Measurements from ENCODE around the gene IL3.

Gene IL3, protein sequence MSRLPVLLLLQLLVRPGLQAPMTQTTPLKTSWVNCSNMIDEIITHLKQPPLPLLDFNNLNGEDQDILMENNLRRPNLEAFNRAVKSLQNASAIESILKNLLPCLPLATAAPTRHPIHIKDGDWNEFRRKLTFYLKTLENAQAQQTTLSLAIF

DNA sequence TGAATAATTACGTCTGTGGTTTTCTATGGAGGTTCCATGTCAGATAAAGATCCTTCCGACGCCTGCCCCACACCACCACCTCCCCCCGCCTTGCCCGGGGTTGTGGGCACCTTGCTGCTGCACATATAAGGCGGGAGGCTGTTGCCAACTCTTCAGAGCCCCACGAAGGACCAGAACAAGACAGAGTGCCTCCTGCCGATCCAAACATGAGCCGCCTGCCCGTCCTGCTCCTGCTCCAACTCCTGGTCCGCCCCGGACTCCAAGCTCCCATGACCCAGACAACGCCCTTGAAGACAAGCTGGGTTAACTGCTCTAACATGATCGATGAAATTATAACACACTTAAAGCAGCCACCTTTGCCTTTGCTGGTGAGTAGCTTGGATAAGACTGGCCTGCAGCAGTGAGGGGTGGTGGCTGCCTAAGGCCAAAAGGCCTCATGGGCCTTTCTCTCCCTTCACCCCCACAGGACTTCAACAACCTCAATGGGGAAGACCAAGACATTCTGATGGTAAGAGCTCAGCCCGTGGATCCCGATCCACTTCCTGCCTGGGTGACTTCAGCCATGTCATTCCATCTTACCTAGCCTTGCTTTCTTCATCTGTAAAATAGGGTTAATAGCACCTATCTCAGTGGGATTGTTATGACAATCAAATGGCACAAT is at the start of gene IL3:
Gene IL3, plus strand, starts transcription at position 155 of the 661 bp plus-strand sequence. Its CDS starts 52 bp downstream, at position 207.
- DNase-seq, result no peak

DNA sequence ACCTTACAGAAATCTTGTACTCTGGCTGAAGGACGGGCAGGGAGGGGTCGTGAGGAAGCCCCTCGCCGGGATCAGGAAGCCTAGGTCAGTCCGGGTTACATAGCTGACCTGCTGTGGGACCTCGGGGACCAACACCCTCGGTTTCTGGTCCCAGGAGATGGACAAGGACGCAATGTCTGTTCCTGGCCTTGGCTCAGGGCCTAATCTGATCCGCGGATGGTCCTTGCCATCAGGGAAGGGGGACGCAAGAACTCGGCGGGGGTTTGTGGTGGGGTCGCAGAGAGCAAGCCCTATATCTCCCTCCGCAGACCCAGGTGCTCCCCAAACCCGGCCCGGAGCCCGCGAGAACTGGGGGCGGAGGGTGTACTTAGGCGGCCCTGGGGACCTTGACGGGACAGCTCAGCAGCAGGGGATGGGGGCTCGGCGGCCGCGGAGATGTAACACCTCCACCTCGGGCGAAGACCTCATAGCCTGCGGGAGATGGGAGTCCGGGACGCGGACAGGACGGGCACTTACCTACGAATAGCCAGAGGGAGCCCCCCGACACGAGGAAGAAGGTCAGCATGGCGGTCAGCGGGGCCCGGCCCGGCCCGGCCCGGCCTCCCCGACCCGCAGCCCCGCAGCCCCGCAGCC is 49.4 kb upstream of the IL3 start:
- DNase-seq, result no peak

DNA sequence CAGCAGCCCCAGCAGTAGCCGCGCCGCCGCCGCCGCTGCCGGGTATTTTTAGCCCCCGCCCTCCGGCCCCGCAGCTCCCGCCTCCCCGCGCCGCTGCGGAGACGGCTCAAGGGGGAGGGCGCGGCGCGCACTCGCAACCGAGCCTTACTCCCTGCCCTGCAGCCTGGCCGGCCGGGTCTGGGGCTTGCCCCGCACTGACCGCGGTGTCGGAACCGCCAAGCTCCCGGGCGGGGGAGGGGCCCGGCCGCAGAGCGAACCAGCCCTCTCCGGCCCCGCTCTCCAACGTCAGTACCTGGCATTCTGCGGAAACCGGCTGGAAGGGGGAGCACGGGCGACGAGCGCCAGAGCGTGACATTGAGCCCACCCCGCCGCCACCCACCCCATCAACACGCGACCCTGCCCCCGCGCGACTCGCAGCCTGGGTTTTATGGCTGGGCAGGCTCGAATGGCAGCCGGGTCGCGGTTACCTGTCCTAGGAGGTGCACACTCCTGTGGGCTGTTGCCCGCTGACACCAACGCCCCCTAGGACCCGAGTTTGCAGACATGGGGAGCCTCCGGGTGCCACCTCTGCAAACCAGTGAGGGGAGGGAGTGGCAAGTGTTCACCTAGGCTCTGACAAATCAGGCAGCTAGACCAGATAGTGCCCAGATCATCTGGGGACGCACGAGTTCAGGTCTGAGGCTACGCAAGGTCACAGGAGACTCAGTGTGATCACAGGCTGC is 48.7 kb upstream of the IL3 start, which contains the start of gene ACSL6:
Gene ACSL6, minus strand, starts transcription at position 37 of the 722 bp plus-strand sequence. CDS start 105 bp downstream, outside the sequence.
- DNase-seq, result peak; percentile 58

DNA sequence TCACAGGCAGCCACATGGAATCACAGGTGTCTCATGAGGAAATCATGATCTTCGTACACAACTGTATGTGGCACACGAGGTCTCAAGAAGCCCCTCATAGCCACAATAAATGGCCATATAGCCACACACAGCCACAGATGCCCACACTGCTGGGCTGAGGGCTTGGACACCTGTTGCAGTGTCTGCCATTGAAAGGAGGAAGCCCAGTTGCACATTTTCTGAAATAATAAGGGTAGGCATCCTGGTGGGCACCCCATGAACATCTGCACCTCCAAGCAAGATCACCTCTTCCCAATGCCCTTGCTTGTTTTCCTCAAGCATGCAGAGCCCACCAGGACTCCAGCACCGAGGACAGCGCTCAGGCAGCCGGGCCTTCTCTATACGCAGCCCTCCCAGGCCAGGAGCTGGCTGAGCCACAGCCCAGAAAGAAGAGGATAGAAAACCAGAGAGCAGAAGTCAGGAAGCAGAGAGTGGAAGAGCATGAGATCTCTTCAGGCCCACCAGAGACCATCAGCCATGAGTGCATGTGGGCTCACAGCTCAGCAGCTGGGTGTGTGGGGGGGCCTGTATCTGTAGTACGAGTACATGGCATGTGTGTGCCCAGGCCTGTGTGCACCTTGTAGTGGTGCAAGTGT is 48.0 kb upstream of the IL3 start:
- no peak for DNase-seq

DNA sequence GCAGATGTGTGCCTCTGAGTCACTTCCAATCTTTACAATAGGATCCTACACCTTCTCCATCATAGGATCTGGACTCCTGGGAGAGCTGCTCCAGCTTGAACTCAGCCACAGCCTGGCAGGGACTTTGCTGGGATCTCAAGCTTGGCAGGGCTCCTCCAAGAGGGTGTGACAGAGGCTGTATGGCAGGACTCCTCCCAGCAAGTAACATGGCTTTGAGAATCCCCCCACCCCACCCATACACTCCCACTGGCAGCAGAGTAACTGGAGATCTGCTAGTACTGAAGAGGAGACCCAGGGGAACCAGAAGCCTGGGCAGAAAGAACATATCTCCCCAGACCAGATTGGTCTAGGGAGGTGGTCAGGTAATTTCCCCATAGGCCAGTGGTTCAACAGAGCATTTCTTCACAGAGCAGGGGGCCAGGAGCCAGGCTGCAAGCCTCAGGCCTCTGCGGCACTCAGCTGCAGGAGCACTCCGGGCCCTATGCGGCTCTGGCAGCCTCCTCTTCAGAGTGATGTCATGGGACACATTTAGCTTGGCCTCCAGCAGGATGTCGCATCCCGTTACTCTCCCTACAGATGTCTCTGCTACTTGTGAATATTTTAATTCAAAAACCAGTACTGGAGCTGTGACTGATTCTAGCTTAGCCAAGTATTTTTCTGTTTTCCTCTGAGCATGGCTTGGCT is 47.3 kb upstream of the IL3 start:
- no peak for DNase-seq

DNA sequence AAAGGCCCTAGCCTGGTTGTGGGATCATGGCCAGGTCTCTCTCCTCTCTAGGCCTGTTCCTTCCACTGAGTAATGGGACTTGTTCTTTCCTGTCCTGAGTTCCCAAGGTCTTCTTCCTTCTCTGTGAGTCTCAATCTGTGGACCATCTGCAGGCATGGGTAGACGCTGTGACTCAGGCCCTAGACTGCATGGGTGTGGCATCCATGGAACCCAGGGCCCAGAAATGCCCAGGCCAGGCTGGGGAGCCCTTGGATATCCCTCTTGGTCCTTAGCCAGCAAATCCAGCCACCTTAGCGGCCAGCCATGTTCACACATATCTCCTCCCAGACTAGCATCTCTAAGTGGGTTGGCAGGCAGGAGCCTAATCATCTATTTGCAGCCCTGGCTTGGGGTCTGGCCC is 46.7 kb upstream of the IL3 start:
- no peak for DNase-seq

DNA sequence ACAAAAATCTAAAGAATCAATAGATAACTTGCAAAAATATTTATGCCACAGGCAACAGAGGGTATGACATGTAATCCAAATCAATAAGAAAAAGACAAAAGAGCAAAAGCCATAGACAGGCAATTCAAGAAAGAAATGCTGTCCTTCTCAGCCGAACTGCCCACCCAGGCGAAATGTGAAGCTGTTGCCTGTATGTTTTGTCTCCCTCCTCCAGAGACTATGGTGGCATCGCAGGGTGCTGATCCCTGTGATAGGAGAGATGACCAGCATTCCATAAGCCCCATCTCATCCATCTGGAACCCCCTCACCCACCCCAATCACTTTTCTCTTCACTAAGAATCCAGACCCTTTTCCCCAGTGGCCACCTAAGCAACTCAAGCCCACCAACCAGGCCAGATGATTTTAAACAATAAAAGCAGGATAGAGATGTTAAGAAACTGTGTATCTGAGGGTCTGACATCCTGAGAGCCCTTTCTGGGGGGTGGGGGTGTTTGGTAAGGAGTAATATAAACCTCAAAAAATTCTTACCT is 43.7 kb upstream of the IL3 start:
- no peak for DNase-seq

DNA sequence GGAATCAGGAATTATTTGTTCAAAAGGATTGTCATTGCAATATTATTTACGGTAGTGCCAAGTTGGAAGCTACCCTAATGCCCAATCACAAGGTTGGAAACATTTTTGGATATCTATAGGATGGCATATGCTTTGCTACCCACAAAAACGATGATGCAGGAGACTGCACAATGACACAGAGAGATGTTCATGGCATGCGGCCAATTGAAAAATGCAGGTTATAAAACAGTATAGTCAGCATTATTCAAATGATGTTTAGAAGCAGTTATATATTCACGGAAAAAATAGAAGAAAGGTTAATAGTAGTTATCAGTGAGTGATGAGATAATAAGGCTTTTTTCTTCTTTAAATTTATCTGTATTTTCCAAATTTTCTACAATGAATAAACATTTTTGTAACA is 43.1 kb upstream of the IL3 start:
- DNase-seq, result no peak

DNA sequence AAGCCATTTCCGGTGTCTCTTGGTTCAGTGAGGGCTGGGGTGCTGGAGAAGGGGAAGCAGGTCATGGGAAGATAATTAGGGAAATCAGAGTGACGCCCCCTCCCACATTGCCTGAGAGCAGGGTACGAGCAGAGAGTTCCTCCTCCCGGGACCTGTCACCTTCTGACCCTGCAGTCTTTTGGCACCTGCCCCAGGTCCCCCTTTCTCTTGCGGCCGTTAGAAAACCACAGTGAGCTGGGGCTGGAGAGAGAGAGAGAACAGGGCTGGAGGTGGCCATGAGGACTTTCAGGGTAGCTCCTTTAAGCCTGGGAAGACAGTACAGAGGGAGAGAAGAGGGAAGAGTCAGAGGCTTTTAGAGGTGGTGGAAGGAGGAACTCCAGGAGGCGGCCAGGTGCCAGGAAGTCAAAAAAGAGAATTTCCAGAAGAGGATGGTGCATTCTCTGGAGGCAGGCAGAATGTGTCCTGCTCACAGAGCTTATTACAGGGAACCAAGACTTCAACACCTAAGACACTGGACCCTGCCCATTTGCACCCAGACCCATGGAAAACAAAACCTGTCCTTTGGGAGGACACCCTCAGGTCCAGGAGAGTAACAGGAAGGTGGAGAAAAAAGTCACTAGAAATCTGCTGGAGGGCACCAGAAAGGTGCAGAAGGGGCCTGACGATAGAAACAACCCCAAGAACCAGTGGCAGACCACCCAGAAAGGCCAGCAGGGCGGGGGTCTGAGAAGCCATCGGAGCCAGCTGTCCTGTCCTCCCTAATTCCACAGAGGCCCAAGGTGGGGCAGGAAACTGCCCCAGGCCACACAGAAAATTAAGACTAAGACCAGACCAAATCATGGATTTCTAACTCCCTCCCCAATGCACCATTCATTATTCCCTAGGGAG is 42.5 kb upstream of the IL3 start:
- no peak for DNase-seq

DNA sequence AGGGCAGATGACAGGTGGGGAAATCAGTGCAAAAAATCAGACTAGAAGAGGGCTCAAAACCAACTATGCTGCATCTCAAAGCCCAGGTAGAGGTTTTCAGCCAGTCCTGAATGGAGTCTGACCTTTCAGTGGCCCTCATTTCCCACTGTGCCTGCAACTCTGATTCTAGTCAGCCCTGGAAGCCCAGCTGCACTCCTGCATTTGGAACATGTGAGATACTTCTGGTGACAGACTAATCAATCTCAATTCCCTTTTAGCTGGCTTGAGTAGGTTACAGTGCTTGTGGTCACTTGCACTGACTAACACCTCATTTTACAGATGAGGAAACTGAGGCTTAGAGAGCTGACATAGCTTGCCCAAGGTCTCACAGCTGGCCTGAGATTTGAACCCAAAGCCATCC is 41.1 kb upstream of the IL3 start:
- no peak for DNase-seq

DNA sequence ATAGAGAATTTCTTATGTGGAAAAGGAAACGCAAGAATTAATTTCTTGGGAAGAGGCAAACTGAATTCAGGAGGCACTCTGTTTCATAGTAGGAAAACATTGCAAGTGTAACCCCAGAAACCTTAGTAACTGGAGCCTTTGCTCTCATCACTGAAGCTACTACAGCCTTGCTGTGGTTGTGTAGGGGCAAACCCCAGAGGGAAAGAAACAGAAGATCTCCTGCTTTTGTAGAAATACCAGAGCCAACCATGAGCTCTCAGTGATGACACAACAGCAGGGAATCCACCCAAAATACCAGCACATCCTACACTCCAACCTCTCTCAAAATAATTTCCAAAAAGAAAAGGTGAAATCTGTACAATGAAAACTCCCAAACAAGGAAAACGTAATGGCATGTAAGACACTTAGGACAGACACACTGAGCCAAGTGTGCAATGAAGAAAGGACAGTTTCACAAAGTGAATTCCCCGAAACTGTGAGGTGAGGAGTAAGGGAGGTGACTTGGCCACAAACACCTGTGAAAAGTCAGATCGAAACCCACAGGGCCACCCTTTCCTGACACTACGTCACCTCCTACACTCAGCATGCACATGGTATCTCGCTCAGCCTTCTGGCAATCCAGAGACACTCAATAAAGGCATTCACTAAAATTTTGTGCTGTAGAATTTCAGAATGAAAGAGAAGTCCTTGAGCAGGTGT is 40.4 kb upstream of the IL3 start:
- no peak for DNase-seq

DNA sequence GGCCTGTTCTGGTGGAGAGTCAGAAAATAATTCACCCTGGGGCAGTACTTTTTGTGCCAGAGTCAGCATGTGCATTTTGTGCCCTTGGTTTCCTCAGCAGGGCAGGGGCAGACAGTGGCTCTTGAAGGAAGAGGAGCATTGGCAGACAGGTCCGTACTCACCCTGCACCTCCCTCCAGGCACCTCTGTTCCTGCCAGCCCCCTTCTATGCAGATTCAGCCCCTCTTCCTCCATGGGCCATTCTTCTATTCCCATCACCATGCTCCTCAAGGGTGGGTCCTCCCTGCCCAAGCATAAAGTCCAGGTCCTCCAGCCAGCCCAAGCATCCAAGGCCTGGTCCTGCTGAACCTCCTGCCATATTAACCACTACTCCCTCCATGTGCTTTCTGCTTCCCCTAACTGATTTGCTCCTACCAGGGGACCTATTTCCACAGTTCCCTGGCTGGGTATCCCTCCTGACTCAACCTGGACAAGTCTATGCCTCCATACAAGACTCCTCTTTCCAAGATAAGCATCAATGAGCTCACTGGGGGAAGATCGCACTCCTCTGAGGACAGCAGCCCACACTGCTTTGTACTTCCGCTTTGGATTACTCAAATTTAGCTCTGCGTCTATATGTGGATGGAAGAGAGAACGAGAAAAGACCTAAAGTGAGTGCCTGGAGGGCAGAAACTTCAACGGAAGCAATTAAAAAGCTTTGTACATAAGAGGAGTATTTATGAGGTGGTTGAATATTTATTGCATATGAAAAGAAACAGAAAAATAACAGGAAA is 39.7 kb upstream of the IL3 start:
- DNase-seq, result no peak

DNA sequence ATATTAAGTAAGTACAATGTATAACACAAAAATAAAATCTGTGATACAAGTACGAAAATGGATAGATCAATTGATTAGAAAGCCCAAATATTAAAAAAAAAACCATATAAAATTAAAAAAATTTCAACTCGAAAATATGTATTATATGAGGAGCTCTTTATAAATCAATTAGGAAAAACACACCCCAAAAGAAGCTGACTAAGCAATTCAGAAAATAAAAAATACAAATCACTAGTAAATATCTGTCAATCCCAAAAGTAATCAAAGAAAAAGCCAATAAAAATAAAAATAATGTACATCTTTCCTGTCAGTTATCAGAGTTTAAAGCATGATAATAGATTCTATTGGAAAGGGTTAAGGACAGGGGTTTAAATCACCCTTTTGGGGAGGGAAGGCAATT is 38.8 kb upstream of the IL3 start:
- no peak for DNase-seq

DNA sequence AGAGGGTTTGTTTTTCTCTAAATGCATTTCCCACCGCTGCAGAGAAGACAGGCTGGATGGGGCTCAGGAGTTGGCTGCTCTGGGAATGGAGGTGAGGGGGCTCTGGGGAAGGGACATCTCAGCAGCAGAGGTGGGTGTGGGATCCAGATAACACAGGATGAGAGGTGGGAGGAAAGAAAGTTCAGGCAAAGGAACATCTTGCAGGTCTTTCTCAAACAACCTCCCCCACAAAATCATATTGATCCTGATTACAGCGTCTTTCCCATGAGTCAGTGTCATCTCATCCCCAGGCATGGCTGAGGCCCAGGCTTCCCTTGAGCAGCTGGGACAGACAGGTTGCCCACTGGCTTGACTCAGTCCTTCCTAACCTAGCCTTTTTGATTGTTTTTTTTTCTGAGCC is 37.7 kb upstream of the IL3 start:
- DNase-seq, result no peak

DNA sequence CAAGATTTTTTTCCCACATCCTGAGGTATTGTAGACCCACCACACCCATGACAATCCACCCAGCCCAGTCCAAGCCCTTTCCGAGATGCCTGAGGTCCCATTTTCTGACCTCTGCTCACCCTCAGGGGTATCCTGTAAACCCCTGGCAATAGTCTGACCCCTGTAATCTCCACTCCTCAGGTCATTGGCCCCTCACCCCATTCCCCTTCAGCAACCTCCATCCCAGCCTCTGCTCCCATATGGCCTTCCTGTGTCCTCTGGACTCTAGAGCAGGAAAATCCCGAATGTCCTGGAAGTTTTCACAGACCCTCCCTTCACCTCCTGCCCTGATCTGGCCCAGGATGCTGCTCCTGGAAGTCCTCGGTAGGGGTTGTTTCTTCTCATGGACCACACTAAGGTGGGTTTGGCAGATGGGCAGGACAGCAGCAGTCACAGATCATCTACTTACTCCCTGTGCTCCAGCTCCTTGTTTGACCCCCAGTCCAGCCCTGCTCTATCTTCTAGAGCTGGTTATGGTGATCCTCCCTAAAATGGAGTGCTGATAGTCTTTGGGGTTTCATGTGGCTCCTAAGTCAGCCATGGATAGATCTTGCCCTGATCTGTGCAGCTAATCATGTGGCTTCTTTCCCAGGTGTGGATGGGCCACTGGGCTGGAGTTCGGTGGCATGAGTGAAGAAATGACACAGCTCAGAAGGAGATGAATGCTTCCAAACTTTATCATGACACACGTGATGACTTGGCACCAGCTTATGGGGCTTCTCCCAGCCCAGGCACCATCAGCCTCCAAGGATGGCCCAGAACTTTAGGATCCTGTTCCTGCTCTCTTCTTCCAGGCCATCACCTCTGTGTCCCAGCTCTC is 37.0 kb upstream of the IL3 start:
- no peak for DNase-seq

DNA sequence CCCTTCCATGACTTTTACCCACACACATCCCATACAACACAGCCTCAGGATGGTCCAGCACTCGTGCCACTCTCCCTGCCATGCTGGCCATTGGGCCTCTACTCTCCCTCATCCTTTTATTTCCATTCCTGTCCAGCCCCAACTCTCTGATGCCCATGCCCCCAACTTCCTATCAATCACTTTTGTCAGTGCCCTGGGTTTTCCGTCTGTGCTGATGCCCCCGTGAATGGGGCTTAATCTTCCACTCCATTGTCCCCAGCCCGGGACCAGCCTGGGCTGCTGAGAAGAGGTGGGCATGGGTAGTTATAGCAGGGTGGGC is 36.4 kb upstream of the IL3 start:
- no peak for DNase-seq

DNA sequence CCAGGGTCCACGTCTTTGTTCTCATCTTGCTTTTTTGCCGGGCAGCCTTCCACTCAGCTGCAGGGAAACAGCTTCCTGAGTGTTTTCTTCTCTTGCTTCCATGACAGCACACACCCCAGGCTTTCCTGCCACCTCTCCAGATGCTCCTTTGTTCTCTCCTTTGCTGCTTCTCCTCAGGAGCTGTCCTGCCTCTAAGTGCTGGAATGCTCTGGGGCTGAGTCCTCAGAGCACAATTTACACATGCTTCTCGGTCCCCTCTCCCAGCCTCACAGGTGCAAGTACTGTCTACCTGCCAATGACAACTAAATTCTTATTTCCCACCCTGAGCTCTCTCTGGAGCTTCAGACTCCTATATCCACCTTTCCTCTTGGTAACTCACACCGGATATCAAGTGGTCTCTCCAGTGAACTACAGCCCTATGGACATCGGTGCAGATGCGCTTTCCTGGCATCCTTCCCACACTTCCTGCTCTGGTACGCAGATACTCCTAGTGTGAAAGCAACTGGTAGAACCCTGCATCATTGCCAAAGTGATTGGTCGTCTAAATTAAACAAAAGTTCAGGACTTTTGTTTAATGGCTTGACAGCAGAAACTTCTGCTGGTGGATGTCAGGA is 35.6 kb upstream of the IL3 start:
- no peak for DNase-seq

DNA sequence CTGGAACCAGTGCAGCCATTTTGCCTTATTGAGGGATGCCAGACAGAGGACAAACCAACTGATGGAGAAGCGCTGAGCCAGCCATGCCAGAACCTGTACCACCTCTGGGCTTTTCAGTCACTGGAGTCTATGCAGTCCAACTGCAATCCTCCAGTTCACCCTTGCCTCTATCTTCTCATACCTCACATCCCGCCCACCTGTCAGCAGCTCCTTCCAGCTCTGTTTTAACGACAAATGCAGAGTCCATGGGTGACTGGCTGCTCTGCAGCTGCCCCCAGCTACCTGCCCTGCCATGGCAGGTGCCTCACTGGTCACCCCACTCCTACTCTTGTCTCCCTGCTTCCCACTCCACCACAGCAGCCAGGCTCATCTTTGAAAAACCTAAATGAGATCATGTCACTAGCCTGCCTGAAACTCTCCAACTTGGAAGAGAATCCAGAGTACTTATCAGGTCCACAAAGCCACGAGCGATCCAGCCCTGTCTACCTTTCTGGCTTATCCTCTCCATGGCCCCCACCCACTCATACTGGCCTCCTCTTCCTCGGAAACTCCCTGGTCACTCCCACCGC is 35.0 kb upstream of the IL3 start:
- no peak for DNase-seq
